ENCODE data around the gene SSTR3. TPM values are rescaled to one million over a fixed set of nuclear protein-coding genes. Genes with fewer than 3 reads are reported as not detected.

Gene SSTR3
- total and polyA plus RNA-seq, 2 of the 13 experiments (the other 11 are each of a cell fraction or from before 2014, with no cell fraction given): 0.08 to 0.64 TPM

DNA sequence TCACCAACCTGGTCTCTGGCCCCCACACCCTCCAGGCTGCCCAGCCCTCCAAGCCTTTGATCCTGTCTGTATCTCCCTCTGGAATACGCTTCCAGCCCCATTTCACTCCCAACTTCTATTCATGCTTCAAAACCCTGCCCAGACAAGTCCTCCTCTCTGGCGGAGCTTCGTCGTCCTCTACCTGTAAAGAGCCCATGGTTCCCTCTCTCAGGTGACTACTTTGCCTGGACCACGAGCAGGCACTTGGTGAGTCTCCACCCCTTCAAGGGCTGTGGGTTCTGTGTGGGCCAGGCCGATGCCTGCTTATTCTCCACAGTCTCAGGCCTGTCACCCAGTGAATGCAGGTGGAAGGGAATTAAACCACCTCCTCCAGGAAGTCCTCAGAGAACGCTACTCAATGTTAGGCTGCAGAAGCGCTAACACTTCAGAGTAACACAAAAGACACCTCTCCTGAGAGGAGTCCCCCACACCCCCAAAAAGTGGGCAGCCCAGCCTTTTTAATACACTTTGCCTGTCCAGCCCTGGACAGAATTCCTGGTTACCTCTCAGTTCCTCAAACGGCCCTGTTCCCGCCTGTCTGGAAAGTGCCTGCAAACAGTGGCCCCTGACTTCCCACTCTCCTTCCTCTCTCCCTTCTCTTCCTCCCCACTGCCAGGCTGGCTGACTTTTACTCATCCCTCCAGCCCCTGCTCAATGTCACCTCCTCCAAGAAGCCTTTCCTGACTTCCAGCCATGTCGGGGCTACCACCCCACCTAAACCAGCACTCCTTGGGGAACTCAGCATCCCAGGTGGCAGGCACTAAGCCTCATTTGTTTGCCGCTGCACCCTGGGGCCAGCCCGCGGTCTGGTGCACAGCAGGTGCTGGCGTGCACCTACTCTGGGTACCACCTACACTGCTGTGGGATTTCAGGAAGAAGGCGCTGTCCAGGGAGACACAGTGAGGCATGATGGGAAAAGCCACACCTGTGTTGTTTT is 22.7 kb upstream of the SSTR3 start:
- BruUV-seq (replicated peaks): no TSS peak
- DNase-seq (ENCODE audit: low spot score): no peak
- no peak for TF ChIP-seq RBAK (CRISPR knock-in tag; IDR thresholded peaks at IDR 0.05)
- TF ChIP-seq ELF3 (CRISPR knock-in tag; IDR thresholded peaks at IDR 0.05): no peak
- TF ChIP-seq MATR3 (CRISPR knock-in tag; IDR thresholded peaks at IDR 0.05): no peak
- no peak for TF ChIP-seq SMAD9 (CRISPR knock-in tag; IDR thresholded peaks at IDR 0.05)
- TF ChIP-seq, protein P1, sequence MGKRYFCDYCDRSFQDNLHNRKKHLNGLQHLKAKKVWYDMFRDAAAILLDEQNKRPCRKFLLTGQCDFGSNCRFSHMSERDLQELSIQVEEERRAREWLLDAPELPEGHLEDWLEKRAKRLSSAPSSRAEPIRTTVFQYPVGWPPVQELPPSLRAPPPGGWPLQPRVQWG (CRISPR knock-in tag; IDR thresholded peaks at IDR 0.05; ENCODE audit: borderline replicate concordance, low read depth): no peak
- TF ChIP-seq ARHGAP35 (CRISPR knock-in tag; IDR thresholded peaks at IDR 0.05; ENCODE audit: borderline replicate concordance): no peak
- no peak for TF ChIP-seq ATF2 (CRISPR knock-in tag; IDR thresholded peaks at IDR 0.05)
- no peak for TF ChIP-seq SCMH1 (CRISPR knock-in tag; IDR thresholded peaks at IDR 0.05; ENCODE audit: borderline replicate concordance)
- no peak for TF ChIP-seq ZNF598 (CRISPR knock-in tag; IDR thresholded peaks at IDR 0.05; ENCODE audit: borderline replicate concordance)
- TF ChIP-seq ZBTB40 (IDR thresholded peaks at IDR 0.05): no peak
- no peak for TF ChIP-seq ZBTB40 (CRISPR knock-in tag; IDR thresholded peaks at IDR 0.05)
- no peak for TF ChIP-seq DNMT3B (CRISPR knock-in tag; conservative IDR thresholded peaks at IDR 0.05)
- no peak for TF ChIP-seq ZNF652 (CRISPR knock-in tag; IDR thresholded peaks at IDR 0.05; ENCODE audit: borderline replicate concordance, low read depth)

More for the DNA sequence above, 22.7 kb upstream of the SSTR3 start:
- peaks cover 4 to 20% of the 10 kb centered on the region in 2 experiments; a peak in 3 of 5 replicates for H3K27me3 ChIP-seq (ENCODE audit: control insufficient read depth in 1 of 2, insufficient read depth in 2 of 2, low read length in 2 of 2)
- no peak overlapping the region for H3K4me3 ChIP-seq (replicated peaks in 1 of 3; ENCODE audit: insufficient read depth in 1 of 3, low read depth in 2 of 3, low read length in 3 of 3)
- intact Hi-C loops (cut with micrococcal nuclease; ENCODE audit: unreplicated experiment) (no loop called here), in situ Hi-C loops (cut with HindIII; ENCODE audit: extremely low pct_ligation_motif_present, low pct_unique_long_range_greater_than_20kb) (no loop called here)
- no peak overlapping the region for H2AFZ ChIP-seq (ENCODE audit: low read length)
- no peak overlapping the region for H3K27ac ChIP-seq (ENCODE audit: extremely low read length, insufficient read depth, low read length)
- POLR2A ChIA-PET: no interaction called here
- no peaks in the 10 kb centered on the region; a peak in 1 of 5 replicates for H3K36me3 ChIP-seq (replicated peaks in 1 of 2; ENCODE audit: control insufficient read depth in 1 of 2, insufficient read depth in 2 of 2, low read length in 2 of 2)
- ATAC-seq (no peak), FAIRE-seq (no peak)
- CTCF ChIA-PET (ENCODE audit: low intra/inter-chr PET ratio, low total read pairs): no interaction called here
- no peaks in the 10 kb centered on the region for H4K20me1 ChIP-seq (ENCODE audit: insufficient read depth, low read length)
- no peaks in the 10 kb centered on the region for H3K79me2 ChIP-seq (ENCODE audit: insufficient read depth, low read length)
- no peaks in the 10 kb centered on the region for H3K9me3 ChIP-seq (ENCODE audit: low read length)
- no peak overlapping the region for H3K9ac ChIP-seq (ENCODE audit: insufficient read depth, low read depth, low read length)
- 47% methylated on average over 13 of the region's 16 CpGs for WGBS (ENCODE audit: low lambda C conversion rate)
- no peak overlapping the region for H3K4me2 ChIP-seq (ENCODE audit: low read depth, low read length)
- peaks cover 15% of the 10 kb centered on the region for H3K4me1 ChIP-seq (ENCODE audit: insufficient read depth, low read length)
